Fibroblast of mammary gland (primary cell): ENCODE results near the gene CNN3.
A peak's percentile ranks its signal among the peaks of the same experiment; 100 is the strongest.

Experiments used
- DNase-seq: peaks from one replicate; pipeline ENCODE4 v3.0.0-alpha.2; 2010; ENCODE audit warnings: low read depth
- H3K4me3 ChIP-seq: 2 replicates; pipeline ENCODE4 v1.5.1; 2011; ENCODE audit warnings: low read depth, mild to moderate bottlenecking, low read length, moderate library complexity; ENCODE audit not compliant: control insufficient read depth
- CTCF ChIP-seq: conservative IDR thresholded peaks from 2 replicates; pipeline ENCODE4 v1.5.1; 2011; ENCODE audit warnings: low read depth, low read length, inconsistent platforms; ENCODE audit not compliant: control insufficient read depth, insufficient read depth

CNN3 gene

DNA sequence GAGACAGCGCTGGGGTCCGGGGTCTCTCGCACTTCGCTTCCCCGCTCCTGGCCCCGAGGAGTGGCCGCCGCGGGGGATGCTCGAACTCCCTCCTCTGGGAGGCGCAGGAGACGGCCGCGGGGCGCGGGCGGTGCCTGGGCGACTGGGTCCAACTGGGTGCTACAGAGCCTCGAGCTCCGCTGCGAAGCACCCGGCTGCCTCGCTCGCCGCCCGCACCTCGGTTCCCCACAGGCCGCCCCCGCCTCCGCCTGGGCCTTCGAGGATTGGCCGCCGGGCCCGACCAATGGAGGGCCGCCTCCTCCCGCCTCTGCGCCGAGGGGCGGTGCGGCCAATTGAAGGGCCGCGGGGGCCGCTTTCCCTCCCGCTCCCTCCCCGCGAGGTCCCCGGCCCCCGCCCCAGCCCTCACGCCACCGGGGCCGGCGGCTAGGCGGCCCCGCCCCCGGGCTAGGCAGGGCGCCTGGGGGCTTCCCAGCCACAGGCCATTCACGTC lies at the start of gene CNN3:
Gene CNN3 (minus strand): TSS at position 196 of the 490 bp plus-strand sequence. CDS start 216 bp downstream, outside the sequence.
- peak; percentile 86 for DNase-seq
- H3K4me3 ChIP-seq = peak within 1 kb of the TSS; percentile 94
- no peak for TF ChIP-seq CTCF

DNA sequence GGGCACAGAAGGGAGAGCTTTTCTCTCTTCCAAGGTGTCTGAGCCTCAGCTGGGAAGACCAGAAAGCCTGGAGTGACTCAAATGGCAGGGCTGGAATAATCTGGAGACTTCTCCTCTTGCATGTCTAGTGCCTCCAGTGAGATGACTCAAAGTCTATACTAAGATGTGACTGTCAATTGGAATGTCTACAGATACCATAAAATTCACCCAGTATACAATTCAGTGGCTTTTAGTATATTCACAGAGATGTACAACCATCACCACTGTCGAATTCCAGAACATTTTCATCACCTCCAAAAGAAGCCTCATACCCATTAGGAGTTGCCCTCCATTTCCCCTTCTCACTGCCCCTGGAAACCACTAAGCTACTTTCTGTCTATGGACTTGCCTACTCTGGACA lies 47.9 kb upstream of the CNN3 start:
- peak; percentile 83 for DNase-seq
- no peak overlapping the region for H3K4me3 ChIP-seq
- no peak for TF ChIP-seq CTCF

- DNase-seq = peak; percentile 49
- TF ChIP-seq CTCF = no peak
- no peak overlapping the region for H3K4me3 ChIP-seq
Measured at GRCh38 chr1:94974241-94974640, 47.3 kb upstream of the CNN3 start.

DNA sequence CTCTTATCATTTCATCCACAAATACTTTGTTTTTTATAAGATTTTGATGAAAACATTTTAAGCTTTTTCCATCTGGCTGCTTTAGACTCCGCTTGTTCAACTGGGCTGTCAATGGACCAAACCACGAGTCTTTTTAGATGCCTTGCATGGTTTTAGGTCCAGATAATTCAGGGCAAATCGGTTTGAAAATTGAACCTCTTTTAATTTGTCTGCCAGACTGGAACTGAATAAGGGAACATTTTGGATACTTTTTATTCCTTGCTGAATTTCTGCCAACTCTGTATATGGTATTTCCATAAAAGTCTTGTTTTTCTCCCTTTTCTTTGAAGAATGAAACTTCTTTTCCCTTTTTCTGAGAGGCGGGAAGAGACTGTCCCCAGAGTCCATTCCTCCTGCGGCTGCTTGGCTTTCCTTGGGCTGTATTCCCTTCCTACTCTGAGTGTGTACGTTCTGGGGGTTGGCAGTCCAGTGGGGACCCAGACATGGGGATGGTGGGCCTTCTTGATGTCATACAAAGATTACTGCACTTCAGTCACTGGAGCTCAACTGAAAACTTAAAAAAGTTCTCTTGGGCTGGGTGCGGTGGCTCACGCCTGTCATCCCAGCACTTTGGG lies 46.5 kb upstream of the CNN3 start:
- no peak for TF ChIP-seq CTCF
- no peak for DNase-seq
- no peak overlapping the region for H3K4me3 ChIP-seq

DNA sequence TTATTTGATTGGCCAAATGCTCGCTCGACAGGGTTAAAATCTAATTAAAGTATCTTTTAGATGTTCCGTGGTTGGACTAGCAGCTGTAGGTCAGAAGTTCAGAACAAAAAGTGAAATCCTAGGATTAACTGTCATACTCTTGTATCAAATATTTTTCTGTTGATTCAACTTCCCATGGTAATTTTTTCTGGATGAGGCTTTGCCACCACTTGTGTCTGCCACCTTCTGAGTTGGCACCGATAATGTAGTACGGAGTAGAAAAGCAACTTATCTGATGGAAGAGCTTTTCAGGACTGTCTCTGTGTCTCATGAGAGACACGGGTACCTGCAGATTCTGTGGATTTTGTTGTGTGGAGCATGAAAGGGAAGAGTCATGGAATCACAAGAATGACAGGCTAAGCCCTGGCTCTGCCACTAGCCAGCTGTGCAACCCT lies 44.6 kb upstream of the CNN3 start:
- no peak overlapping the region for H3K4me3 ChIP-seq

DNA sequence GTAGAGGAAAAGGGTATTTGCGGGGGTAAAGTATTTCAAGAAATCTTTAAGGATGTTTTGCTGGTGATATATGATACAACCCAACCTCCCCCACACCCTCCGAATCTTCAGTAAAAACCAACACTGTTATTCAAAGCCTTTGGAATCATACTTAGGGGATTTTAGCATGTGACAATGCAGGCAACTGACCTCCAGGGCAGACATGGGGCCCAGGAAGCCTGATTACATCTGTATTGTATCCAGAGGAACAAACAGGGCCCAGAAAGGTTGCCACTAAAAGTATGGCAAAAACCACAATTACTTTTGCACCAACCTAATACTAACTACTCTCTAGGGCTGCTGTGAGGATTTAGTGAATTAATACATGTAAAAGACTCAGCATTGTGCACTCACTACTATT lies 43.9 kb upstream of the CNN3 start:
- H3K4me3 ChIP-seq = no peak overlapping the region

More for the DNA sequence above, 44.6 kb upstream of the CNN3 start:
- peak; percentile 69 for DNase-seq
- TF ChIP-seq CTCF = no peak

More for the DNA sequence above, 43.9 kb upstream of the CNN3 start:
- DNase-seq = no peak
- TF ChIP-seq CTCF = no peak
